NCI-H146 (cell line): ENCODE results near the gene HOXC5.
A peak's percentile ranks its signal among the peaks of the same experiment; 100 is the strongest.

Experiments
- DNase-seq: peaks from one replicate; lab custom pipeline; 2025; lab: John Stamatoyannopoulos, UW

HOXC5 gene

GRCh38 chr12:54006559-54007220, 26.2 kb upstream of the HOXC5 start:
- no peak for DNase-seq

- no peak for DNase-seq
Observed at GRCh38 chr12:54007538-54008259, 25.2 kb upstream of the HOXC5 start.

GRCh38 chr12:54008260-54008552, 24.6 kb upstream of the HOXC5 start:
- no peak for DNase-seq

GRCh38 chr12:54009171-54010052, 23.4 kb upstream of the HOXC5 start:
- DNase-seq, result no peak

DNA sequence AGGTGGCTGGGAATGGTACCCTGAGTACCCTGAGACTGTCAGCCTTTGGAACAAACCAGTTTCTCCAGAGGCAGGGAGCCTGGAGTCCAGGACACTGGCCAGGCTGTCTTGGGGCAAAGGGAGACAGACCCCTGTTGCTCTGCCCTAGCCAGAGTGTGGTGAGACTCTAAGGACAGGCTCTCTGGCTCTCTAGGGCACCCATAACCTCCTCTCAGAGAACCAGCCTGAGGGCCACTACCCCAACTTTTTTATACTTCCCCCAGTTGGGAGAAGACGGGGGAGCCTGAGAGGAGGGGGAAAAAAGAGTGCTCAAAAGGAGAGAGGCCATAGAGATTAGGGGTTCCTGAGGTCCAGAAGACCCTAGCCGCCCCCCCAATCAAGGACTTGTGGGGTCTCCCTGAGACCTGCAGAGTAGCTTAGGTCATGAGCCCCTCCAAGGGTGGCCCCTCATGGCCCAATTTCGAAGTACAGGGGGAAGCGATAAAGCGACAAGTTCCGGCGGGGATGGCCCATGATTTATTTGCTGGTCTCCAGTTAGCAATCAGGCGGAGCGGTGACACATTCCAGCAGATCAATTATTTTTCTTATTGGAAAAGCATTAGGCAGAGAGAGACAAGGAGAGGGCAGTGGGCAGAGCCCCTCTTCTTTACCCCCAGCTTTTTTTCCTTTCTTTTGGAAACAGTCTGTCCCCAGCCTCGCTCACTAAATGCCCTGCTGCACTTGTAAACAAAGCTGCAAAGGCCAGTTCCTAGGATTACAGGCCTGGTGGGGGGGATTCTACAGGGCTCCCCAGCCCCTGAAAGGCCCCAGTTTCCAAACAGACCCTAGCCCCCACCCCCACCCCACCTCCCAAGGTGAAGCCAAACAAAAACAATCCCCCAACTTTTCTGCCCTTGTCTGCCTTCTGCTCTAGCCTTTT, 22.5 kb upstream of the HOXC5 start:
- no peak for DNase-seq

DNA sequence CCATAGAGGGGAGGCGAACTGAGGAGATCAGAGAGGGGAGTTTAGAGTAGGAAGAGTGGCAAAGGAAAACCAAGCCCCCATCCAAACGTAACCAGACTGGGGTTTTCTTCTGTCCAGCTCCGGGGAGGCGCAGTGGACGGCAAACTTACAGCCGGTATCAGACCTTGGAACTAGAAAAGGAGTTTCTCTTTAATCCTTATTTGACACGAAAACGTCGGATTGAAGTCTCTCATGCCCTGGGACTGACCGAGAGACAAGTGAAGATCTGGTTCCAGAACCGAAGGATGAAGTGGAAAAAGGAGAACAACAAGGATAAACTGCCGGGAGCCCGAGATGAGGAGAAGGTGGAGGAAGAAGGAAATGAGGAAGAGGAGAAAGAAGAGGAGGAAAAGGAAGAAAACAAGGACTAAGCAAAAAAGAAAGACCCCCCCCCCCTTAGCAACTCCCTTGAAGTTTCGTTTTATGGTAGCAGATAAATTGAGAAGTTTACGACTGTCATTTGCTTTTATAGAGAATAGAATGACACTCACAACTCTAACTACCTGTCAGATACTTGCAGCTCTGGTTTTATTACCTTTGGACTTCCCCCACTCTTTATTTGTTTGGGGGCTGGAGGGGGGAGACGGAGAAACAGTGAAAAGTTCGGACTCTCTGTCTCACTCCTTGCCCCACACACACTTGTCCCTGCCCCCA, 21.7 kb upstream of the HOXC5 start:
- no peak for DNase-seq

GRCh38 chr12:54011665-54012532, 21.0 kb upstream of the HOXC5 start:
- DNase-seq, result no peak

- DNase-seq, result no peak
Observed at GRCh38 chr12:54012631-54013409, 20.0 kb upstream of the HOXC5 start.

DNA sequence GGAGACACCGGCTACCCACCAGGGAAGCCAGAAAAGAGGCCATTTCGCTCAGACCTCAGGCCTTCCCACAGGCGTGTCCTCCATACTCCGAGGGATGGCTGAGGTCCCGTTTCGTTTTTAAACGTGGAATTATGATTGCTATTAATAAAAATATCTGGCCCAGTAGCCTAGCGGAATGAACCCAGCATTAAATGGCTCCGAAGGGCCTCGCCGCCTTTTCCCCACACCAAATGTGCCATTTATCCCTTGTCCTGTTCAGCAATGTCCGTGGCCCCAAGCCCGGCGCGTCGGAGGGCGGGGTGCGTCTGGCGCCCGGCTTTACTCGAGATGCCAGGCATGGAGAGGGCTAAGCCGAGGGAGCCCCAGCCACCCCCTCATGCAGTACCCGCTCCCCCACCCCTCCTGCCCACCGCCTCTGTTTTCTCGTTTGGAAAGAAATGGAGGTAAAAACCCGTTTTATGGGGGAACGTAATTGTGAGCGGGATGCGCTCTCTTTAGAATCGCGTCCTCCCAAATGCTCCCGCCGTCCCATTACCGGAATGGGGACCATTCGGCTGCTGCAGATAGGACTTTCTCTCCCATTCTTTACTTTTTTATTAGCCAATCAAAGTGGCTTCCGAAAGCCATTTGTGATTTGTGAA, 18.4 kb upstream of the HOXC5 start:
- DNase-seq, result no peak

DNA sequence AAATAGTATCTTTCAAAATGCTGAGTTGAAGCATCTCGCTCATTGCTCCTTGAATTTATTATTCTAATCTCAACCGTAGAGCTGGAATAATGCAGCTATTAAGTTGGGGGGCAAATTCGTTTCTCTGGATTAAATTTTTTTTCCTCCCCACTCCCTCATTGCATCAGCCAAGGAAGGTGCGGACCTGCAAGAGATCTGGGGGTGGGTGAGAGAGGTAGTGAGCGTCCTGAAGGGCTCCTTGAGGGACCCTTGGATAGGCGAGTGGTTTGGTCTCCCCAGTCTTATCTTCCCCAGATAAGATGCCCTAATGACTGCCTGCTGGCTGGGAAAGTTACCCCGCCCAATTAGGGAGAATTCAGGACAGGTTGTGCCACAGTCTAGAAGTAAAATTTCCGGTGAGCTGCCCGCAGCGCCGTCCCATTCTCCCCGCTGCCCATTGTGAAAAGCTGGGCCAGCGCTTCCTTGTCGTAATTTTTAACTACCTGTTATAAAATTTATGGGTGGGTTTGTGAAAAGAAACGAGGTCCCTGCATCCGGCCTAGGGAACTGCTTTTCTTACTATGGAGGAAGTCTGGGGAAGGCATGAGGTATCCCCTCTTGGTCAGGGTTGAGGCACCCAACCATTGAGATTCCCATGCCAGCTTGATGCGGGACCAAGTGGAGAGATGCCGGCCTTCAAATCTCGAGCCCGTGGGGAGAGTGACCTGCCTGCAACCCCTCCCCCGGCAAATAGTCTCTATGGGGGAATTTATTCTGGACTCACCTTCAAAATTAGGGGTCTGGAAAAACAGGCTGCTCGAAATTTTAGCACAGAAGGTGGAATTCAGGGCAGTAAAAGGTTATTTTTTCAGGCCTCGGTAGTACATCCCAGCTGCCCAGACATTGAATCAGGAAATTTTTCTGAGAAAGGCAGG, 17.6 kb upstream of the HOXC5 start:
- DNase-seq, result no peak

- no peak for DNase-seq
Observed at GRCh38 chr12:54016051-54016450, 16.8 kb upstream of the HOXC5 start.

GRCh38 chr12:54016478-54016964, 16.3 kb upstream of the HOXC5 start:
- no peak for DNase-seq

GRCh38 chr12:54017027-54017788, 15.6 kb upstream of the HOXC5 start:
- DNase-seq, result no peak

DNA sequence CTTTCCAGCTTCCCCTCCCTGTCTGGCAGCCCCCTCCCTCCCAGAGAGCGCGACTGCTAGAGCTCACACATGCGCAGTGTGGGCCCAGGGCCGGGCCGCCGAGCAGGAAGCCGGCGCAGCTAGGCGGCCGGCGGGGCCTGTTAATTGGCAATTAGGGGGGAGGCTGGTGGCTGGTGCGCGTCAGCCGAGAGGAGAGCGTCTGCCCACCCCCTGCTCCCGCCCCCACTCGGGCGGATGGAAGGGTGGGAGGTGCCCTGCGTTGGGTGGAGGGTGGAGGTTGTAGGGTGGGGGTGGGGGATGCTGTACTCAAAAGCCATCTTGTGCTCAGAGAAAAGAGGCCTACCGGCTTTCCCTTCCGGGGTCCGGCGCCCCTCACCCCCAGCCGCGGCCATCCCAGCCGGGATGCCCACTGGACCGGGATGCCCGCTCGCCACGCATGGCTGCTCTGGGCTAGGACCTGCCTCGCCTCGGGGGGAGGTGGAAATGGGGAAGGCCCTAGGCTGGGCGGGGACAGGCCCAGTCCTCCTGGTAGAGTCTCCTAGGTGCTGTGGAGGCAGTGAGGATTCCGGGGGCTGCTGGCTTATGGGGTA, 14.9 kb upstream of the HOXC5 start:
- DNase-seq, result peak; percentile 62

GRCh38 chr12:54018468-54018984, 14.3 kb upstream of the HOXC5 start:
- no peak for DNase-seq

DNA sequence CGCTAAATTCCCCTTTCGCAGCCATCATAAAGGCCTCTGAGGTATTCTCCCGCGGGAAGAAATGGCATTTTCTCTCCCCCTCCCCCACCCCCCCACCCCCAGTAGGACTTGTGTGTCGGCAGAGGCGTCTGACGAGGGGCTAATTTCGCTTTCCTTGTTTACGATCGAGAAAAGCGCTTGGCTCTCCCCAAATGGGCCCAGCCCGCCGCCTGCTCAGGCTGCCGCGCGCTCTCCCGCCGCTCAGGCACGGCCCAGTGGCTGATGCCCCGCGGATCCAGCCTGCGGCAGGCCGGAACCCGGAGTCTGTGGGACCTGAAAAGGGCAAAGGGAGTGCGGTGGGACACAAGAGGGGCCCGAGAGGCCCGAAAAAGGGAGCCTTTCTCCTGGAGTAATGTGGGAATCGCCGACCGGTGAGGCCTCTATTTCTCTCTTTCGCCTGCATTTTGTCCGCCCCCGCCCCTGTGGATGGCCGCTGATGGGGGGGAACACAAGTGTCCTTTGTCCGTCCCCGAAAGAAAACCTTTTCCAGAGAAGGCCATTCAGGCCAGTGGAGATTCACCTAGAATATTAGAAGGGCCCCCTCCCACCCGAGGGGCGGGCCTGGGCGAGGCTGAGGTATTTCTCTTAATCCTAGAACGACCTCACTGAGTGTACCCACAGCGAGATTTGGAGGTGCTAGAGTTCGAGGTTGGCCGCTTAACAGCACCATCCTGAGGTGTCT, 13.6 kb upstream of the HOXC5 start:
- no peak for DNase-seq
